Measurements from ENCODE around the gene IL20RB. TPM values are rescaled to one million over a fixed set of nuclear protein-coding genes. Genes with fewer than 3 reads are reported as not detected.
A peak's percentile ranks its signal among the peaks of the same experiment; 100 is the strongest.

The IL20RB gene
- total RNA-seq, 1 donor from 2014 or later = 3.7 TPM

DNA sequence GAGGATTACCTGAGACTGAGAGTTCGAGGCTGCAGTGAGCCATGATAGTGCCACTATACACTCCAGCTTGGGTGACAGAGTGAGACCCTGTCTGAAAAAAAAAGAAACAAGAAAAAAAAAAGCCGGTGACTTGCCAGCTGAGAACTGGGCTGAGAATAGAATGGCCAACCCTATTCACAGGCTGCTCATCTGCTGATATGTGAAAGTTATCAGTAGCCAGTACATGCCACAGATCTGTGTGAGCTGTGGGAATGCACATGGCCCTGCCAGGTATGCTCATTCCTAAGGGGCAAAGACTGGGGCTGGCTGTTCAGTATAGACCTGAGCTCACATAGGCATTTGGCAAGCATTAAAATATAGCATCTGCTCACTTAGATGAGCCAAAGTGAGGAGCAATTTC, 30.9 kb downstream of the IL20RB start:
- Histone ChIP-seq H3K27me3 (no peaks in the 10 kb centered on the region), H3K36me3 (no peaks in the 10 kb centered on the region), H3K27ac (no peak overlapping the region), H3K9me3 (no peaks in the 10 kb centered on the region), H3K4me3 (no peak overlapping the region), H3K4me1 (no peaks in the 10 kb centered on the region)
- intact Hi-C loops (cut with DNase I) = no loop called here
- no peak for TF ChIP-seq CTCF (IDR thresholded peaks at IDR 0.05)
- no peak for DNase-seq
- no peak for ATAC-seq

- Histone ChIP-seq H3K27ac (no peak overlapping the region), H3K4me1 (peaks cover 7% of the 10 kb centered on the region), H3K27me3 (no peaks in the 10 kb centered on the region), H3K4me3 (no peak overlapping the region), H3K9me3 (no peaks in the 10 kb centered on the region), H3K36me3 (no peaks in the 10 kb centered on the region)
- no peak for TF ChIP-seq CTCF (IDR thresholded peaks at IDR 0.05)
- intact Hi-C loops (cut with DNase I) = no loop called here
- no peak for ATAC-seq
- no peak for DNase-seq
Measured at GRCh38 chr3:136989781-136990524, 32.2 kb downstream of the IL20RB start.

GRCh38 chr3:136990826-136991225, 33.0 kb downstream of the IL20RB start:
- TF ChIP-seq CTCF (IDR thresholded peaks at IDR 0.05) = no peak
- Histone ChIP-seq H3K27ac (no peak overlapping the region), H3K9me3 (no peaks in the 10 kb centered on the region), H3K4me3 (no peak overlapping the region), H3K4me1 (peaks cover 16% of the 10 kb centered on the region), H3K27me3 (no peaks in the 10 kb centered on the region), H3K36me3 (no peaks in the 10 kb centered on the region)
- DNase-seq = no peak
- no peak for ATAC-seq
- intact Hi-C loops (cut with DNase I) = no loop called here

DNA sequence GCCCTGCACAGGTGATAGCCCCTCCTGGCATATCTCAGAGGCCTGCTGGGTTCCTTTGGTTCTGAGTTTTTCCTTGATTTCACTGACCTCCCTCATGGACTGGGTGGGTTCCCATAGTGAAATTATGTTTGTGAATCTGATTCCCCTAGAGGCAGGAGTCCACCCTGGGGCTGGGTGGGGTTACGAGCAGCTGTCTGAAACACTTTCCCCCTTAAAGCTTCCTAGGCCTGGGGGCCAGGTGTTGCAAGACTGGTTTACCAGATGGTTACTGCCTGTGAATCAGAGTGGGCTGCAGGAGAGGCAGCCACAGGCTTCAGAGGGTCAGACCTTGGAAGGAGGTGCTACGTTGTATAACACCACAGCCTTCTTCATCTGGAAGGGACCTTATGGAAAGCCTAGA, 34.3 kb downstream of the IL20RB start:
- ATAC-seq (no peak), DNase-seq (no peak)
- no peak overlapping the region for H3K4me3 ChIP-seq
- peaks cover 16% of the 10 kb centered on the region for H3K4me1 ChIP-seq
- no peak overlapping the region for H3K27ac ChIP-seq
- no peak for TF ChIP-seq CTCF (IDR thresholded peaks at IDR 0.05)
- intact Hi-C loops (cut with DNase I) = no loop called here
- H3K27me3 ChIP-seq = no peaks in the 10 kb centered on the region
- no peaks in the 10 kb centered on the region for H3K36me3 ChIP-seq
- no peaks in the 10 kb centered on the region for H3K9me3 ChIP-seq

GRCh38 chr3:136994772-136995516, 37.2 kb downstream of the IL20RB start:
- Histone ChIP-seq H3K9me3 (no peaks in the 10 kb centered on the region), H3K27me3 (no peaks in the 10 kb centered on the region), H3K36me3 (no peaks in the 10 kb centered on the region), H3K27ac (peak overlapping the region; percentile 86), H3K4me3 (no peak overlapping the region), H3K4me1 (peaks cover 16% of the 10 kb centered on the region)
- intact Hi-C loops (cut with DNase I) = no loop called here
- DNase-seq = peak; percentile 88
- TF ChIP-seq CTCF (IDR thresholded peaks at IDR 0.05) = no peak
- peak; percentile 93 for ATAC-seq
